Measurements from ENCODE around the gene FANCI. TPM values are rescaled to one million over a fixed set of nuclear protein-coding genes. Genes with fewer than 3 reads are reported as not detected.

The FANCI gene
- total and polyA plus RNA-seq, 2 of the 4 experiments (the other 2 are of a cell fraction) = 13.2 to 34.2 TPM

DNA sequence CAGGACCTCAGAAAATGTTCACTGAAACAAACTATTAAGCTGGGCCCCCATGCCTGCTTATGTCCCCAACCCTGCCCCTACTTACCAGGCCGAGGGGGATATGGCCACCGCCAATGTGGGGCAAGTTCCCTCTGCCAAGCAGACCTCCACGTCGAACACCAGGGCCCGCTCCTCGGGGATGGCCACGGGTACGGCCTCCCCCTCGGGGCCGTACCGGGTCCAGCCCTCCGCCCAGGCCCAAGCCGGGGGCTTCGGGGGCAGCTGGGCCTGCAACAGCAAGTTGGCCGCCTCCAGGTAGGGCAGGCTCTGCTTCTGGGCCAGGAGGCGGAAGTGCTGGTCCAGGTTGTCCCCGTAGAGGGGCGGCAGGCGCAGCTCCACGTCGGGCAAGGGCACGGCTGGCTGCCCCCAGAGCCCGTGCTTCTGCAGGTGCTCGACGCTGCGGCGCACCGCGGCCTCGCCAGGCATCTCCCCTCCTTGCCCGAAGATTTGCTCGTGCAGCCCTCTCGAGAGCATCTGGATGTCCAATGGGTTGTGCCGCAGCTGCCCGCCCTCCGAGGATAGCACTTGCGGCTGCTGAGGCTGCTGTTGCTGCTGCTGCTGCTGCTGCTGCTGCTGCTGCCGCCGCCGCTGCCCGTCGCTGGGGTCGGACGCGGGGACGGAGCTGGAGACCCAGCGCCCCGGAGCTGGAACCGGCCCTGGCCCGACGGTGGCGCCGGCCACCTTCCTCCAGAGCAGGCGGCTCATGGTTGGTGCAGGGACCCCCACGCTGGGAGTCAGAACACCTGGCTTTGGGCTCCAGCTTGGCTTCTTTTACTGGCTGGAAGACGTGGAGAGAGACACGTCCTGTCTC, 89.5 kb downstream of the FANCI start (continued):
- no peak for TF ChIP-seq CEBPB (IDR thresholded peaks at IDR 0.05; ENCODE audit: low read depth, low read length)

DNA sequence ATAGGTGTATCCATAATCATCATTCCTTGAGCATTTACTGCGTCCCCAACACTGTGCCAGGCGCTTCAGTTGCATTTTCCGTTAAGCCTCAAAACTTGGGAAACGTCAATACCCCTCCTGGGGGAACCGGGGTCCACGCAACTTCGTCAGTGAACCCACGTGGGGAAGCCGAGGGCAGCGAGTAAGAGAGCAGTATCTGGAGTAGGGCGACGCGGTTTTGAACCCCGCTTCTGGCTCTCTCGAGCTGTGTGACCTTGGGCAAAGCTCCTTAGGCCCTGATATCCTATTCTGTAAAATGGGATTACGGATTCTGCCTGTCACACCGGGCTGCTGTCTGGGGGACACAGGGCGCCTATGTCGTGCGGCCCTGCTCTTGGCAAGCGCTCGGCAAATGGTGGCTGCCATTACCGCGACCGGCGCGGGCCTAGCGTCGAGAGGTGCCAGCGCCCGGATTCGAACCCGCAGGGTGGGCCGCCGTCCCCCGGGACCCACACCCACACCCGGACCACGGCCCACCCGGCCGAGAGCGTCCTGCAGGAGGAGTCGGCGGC, 90.3 kb downstream of the FANCI start:
- Histone ChIP-seq H2BK20ac (ENCODE audit: low read depth, low read length) (no peak overlapping the region), H3K4ac (ENCODE audit: low read depth, low read length) (peak overlapping the region; percentile 85), H4K20me1 (ENCODE audit: insufficient read depth, low read length) (peaks cover 47% of the 10 kb centered on the region), H2BK15ac (ENCODE audit: low read depth, low read length) (no peak overlapping the region), H3K36me3 (ENCODE audit: control insufficient read depth, insufficient read depth, low read length) (peaks cover 29% of the 10 kb centered on the region), H2AK5ac (ENCODE audit: low read depth, low read length) (peak overlapping the region; percentile 66), H3K9me3 (ENCODE audit: control insufficient read depth, insufficient read depth, low read length) (no peaks in the 10 kb centered on the region), H3K27me3 (ENCODE audit: control insufficient read depth, insufficient read depth, low read length) (peaks cover 5% of the 10 kb centered on the region), H4K8ac (ENCODE audit: low read depth in 2 of 2, low read length in 2 of 2) (peak overlapping the region; percentile 72 to 80; a peak in 3 of 4 replicates), H3K14ac (replicated peaks; ENCODE audit: low read depth, low read length) (peak overlapping the region; percentile 74), H3K4me3 (ENCODE audit: insufficient read depth, low read depth, low read length) (peak overlapping the region; percentile 59), H3K4me1 (ENCODE audit: control insufficient read depth, insufficient read depth, low read length) (peaks cover 11% of the 10 kb centered on the region; the same call in 1 of the 2 replicates), H3K56ac (ENCODE audit: extremely low read depth, insufficient read depth, low read length) (peak overlapping the region; percentile 52), H3K23ac (ENCODE audit: low read depth, low read length) (peak overlapping the region; percentile 66), H2BK120ac (ENCODE audit: low read depth, low read length) (no peak overlapping the region; the same call in 1 of the 2 replicates), H3K79me1 (ENCODE audit: low read depth in 1 of 2, low read length in 2 of 2) (peaks cover 34 to 47% of the 10 kb centered on the region in 2 experiments), H3K9me1 (ENCODE audit: insufficient read depth, low read length) (peaks cover 6% of the 10 kb centered on the region; the same call in 1 of the 2 replicates), H3K9ac (ENCODE audit: low read depth, low read length) (peak overlapping the region; percentile 83), H3K18ac (ENCODE audit: low read depth, low read length) (no peak overlapping the region), H2BK5ac (ENCODE audit: low read depth, low read length, poor library complexity, severe bottlenecking) (peak overlapping the region; percentile 38), H2AFZ (replicated peaks; ENCODE audit: low read length, poor library complexity) (peak overlapping the region; percentile 96), H4K5ac (ENCODE audit: low read depth, low read length) (no peak overlapping the region; the same call in 1 of the 2 replicates), H3K27ac (ENCODE audit: insufficient read depth, low read length) (peak overlapping the region; percentile 64), H3K4me2 (ENCODE audit: low read depth, low read length) (peak overlapping the region; percentile 80), H2AK9ac (replicated peaks; ENCODE audit: low read depth, low read length, poor library complexity) (peak overlapping the region; percentile 97), H4K91ac (ENCODE audit: insufficient read depth, low read depth, low read length) (peak overlapping the region; percentile 70; the same call in 1 of the 2 replicates)
- DNase-seq (no peak), ATAC-seq (ENCODE audit: low read depth) (no peak)
- POLR2A ChIA-PET (ENCODE audit: unreplicated experiment) = no interaction called here
- WGBS, 2 experiments (ENCODE audit: extremely low coverage in 2 of 2, insufficient read length in 1 of 2) = 2% methylated on average over 14 of the region's 43 CpGs; no CpG with 5 or more reads in 1 of the 2 experiments
- intact Hi-C loops (cut with micrococcal nuclease) = no loop called here
- dilution Hi-C loops (cut with HindIII; ENCODE audit: low sequenced_read_pairs, unreplicated experiment) = no loop called here
- in situ Hi-C loops (cut with MboI; ENCODE audit: low sequenced_read_pairs) = no loop called here
- CTCF ChIA-PET = interaction anchor here (1.3 to 1.6 kb wide), 2 partner anchors 24 to 127 kb away, joined by 5 to 6 read pairs; no protein-coding TSS in a partner anchor
- no TSS peak for BruUV-seq (replicated peaks)
- TF ChIP-seq CEBPB (IDR thresholded peaks at IDR 0.05; ENCODE audit: low read depth, low read length) (no peak), BHLHE40 (IDR thresholded peaks at IDR 0.05; ENCODE audit: low read depth, low read length) (no peak), RAD21 (IDR thresholded peaks at IDR 0.05; ENCODE audit: low read length) (no peak), FOS (IDR thresholded peaks at IDR 0.05; ENCODE audit: low read depth, low read length) (no peak), SMC3 (IDR thresholded peaks at IDR 0.05; ENCODE audit: low read depth, low read length) (no peak), RCOR1 (IDR thresholded peaks at IDR 0.05; ENCODE audit: insufficient replicate concordance, low read length) (no peak), CHD1 (IDR thresholded peaks at IDR 0.05; ENCODE audit: low read depth, low read length) (no peak), POLR2A (IDR thresholded peaks at IDR 0.05; ENCODE audit: low read depth, low read length) (no peak), MAZ (IDR thresholded peaks at IDR 0.05; ENCODE audit: borderline replicate concordance, low read depth, low read length) (no peak), MXI1 (IDR thresholded peaks at IDR 0.05; ENCODE audit: borderline replicate concordance, low read depth, low read length) (no peak), NFE2L2 (IDR thresholded peaks at IDR 0.05; ENCODE audit: low read depth, low read length) (no peak), MAFK (IDR thresholded peaks at IDR 0.05; ENCODE audit: low read depth, low read length) (no peak)
- TF ChIP-seq, protein P1, sequence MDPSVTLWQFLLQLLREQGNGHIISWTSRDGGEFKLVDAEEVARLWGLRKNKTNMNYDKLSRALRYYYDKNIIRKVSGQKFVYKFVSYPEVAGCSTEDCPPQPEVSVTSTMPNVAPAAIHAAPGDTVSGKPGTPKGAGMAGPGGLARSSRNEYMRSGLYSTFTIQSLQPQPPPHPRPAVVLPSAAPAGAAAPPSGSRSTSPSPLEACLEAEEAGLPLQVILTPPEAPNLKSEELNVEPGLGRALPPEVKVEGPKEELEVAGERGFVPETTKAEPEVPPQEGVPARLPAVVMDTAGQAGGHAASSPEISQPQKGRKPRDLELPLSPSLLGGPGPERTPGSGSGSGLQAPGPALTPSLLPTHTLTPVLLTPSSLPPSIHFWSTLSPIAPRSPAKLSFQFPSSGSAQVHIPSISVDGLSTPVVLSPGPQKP (IDR thresholded peaks at IDR 0.05; ENCODE audit: borderline replicate concordance, low read depth, low read length) = no peak
- TF ChIP-seq, protein P2, sequence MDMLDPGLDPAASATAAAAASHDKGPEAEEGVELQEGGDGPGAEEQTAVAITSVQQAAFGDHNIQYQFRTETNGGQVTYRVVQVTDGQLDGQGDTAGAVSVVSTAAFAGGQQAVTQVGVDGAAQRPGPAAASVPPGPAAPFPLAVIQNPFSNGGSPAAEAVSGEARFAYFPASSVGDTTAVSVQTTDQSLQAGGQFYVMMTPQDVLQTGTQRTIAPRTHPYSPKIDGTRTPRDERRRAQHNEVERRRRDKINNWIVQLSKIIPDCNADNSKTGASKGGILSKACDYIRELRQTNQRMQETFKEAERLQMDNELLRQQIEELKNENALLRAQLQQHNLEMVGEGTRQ (IDR thresholded peaks at IDR 0.05; ENCODE audit: low read depth, low read length) = no peak
